Measurements from ENCODE around the gene RAB3A. TPM values are rescaled to one million over a fixed set of nuclear protein-coding genes. Genes with fewer than 3 reads are reported as not detected.

RAB3A gene
- total and polyA plus RNA-seq, 2 donors from 2014 or later = 5.2 to 10.5 TPM

DNA sequence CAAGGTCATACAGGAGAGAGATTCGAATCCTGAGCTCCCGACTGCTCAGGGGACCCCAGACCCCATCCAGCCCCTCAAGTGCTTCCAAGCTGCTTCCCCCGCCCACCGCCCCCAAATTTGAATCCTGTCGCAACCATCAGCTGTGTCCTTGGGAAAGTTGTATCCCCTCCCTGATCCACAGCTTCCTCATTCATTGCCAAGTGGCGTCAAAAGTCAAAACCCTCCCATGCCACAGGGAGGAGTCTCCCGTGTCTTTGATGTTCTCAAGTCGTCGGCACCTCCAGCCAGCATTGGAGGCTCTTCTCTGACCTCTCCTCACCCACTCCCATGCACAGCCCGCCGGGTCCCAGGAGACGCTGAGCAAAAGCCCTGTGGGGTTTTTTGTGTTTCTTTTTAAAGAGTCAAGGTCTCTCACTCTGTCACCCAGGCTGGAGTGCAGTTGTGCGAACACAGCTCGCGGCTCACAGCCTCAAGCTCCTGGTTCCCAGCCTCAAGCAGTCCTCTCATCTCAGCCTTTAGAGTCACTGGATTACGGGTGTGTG lies 33.1 kb downstream of the RAB3A start:
- DNase-seq (peak in 1 of 5 donors; percentile 36), FAIRE-seq (no peak)
- peaks cover 0 to 5% (median 4%) of the 10 kb centered on the region in 3 donors for H3K4me1 ChIP-seq (ENCODE audit: control insufficient read depth in 2 of 3, insufficient read depth in 2 of 3, low read depth in 1 of 3, low read length in 3 of 3)
- no peak overlapping the region for H3K9ac ChIP-seq (ENCODE audit: low read length in 3 of 3)
- TF ChIP-seq, protein P1, sequence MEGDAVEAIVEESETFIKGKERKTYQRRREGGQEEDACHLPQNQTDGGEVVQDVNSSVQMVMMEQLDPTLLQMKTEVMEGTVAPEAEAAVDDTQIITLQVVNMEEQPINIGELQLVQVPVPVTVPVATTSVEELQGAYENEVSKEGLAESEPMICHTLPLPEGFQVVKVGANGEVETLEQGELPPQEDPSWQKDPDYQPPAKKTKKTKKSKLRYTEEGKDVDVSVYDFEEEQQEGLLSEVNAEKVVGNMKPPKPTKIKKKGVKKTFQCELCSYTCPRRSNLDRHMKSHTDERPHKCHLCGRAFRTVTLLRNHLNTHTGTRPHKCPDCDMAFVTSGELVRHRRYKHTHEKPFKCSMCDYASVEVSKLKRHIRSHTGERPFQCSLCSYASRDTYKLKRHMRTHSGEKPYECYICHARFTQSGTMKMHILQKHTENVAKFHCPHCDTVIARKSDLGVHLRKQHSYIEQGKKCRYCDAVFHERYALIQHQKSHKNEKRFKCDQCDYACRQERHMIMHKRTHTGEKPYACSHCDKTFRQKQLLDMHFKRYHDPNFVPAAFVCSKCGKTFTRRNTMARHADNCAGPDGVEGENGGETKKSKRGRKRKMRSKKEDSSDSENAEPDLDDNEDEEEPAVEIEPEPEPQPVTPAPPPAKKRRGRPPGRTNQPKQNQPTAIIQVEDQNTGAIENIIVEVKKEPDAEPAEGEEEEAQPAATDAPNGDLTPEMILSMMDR (IDR thresholded peaks at IDR 0.05; ENCODE audit: borderline replicate concordance, extremely low read depth, insufficient read depth) = no peak
- intact Hi-C loops (cut with DNase I) = no loop called here
- no peaks in the 10 kb centered on the region for H3K27me3 ChIP-seq (ENCODE audit: control insufficient read depth, insufficient read depth, low read length)
- H3K36me3 ChIP-seq (ENCODE audit: control insufficient read depth in 2 of 3, insufficient read depth in 3 of 3, low read length in 3 of 3) = peaks cover 1 to 15% (median 2%) of the 10 kb centered on the region in 3 donors
- no peak overlapping the region for H3K4me3 ChIP-seq (ENCODE audit: low read length in 3 of 3)
- H3K27ac ChIP-seq (ENCODE audit: low read depth in 2 of 2, low read length in 2 of 2) = peak overlapping the region in 1 of 2 donors; percentile 44
- no peaks in the 10 kb centered on the region for H3K9me3 ChIP-seq (ENCODE audit: control insufficient read depth in 2 of 3, insufficient read depth in 1 of 3, low read length in 3 of 3)

DNA sequence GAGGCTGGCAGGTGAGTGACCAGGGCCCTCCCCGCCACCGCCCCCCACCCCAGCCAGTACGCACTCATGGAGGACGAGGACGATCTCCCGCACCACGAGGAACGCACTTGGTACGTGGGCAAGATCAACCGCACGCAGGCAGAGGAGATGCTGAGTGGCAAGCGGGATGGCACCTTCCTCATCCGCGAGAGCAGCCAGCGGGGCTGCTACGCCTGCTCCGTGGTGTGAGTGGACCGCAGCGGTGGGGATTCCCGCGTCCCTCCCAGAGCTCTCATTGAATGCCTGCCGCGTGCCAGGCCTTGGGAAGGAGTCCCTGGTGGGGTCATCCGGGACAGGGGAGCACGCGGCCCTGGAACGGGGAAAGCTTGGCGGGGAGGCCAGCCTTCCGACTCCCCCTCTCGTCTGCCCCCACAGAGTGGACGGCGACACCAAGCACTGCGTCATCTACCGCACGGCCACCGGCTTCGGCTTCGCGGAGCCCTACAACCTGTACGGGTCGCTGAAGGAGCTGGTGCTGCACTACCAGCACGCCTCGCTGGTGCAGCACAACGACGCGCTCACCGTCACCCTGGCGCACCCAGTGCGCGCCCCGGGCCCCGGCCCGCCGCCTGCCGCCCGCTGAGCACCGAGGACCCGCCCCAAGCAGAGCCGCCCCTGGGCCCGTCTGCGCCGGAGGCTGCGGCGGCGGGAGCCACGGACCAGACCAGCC lies 35.0 kb downstream of the RAB3A start:
- no peak for FAIRE-seq
- TF ChIP-seq, protein P1 (IDR thresholded peaks at IDR 0.05; ENCODE audit: borderline replicate concordance, extremely low read depth, insufficient read depth) = no peak
- H3K4me3 ChIP-seq (ENCODE audit: low read length in 3 of 3) = no peak overlapping the region
- peaks cover 0 to 5% (median 0%) of the 10 kb centered on the region in 3 donors for H3K4me1 ChIP-seq (ENCODE audit: control insufficient read depth in 2 of 3, insufficient read depth in 2 of 3, low read depth in 1 of 3, low read length in 3 of 3)
- no peak overlapping the region for H3K9ac ChIP-seq (ENCODE audit: low read length in 3 of 3)
- peak in 1 of 5 donors; percentile 36 for DNase-seq
- peaks cover 5 to 19% (median 6%) of the 10 kb centered on the region in 3 donors for H3K36me3 ChIP-seq (ENCODE audit: control insufficient read depth in 2 of 3, insufficient read depth in 3 of 3, low read length in 3 of 3)
- H3K27ac ChIP-seq (ENCODE audit: low read depth in 2 of 2, low read length in 2 of 2) = no peak overlapping the region
- no peaks in the 10 kb centered on the region for H3K27me3 ChIP-seq (ENCODE audit: control insufficient read depth, insufficient read depth, low read length)
- intact Hi-C loops (cut with DNase I) = no loop called here
- no peaks in the 10 kb centered on the region for H3K9me3 ChIP-seq (ENCODE audit: control insufficient read depth in 2 of 3, insufficient read depth in 1 of 3, low read length in 3 of 3)

DNA sequence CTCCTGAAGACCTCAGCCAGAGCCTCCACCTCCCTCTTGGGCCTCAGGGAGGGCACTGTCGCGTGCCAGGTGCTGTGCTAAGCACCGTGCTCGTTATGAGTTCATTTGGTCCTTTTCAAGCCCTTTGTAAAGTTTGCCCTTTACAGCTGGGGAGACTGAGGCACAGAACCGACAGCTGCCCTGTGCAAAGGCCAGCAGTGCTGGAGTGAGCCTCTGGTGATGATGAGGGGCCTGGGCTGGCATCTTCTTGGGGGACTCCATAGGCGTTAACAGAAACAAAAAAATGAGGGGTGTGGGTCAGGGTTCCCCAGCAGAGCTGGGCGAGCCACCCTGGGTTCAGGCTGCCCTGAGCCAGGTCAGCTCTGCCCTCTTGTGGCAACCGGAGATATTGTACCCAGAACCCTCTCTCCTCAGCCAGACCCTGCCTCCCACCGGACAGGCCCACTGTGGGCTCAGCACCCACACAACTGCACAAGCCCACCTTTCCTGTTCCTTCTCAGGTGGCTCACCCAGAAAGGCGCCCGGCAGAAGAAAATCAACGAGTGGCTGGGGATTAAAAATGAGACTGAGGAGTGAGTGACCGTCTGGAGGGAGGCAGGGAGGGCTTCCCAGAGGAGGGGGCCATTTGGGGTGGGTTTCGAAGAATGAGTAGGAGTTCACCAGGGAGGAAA lies 35.7 kb downstream of the RAB3A start:
- no peak overlapping the region for H3K4me3 ChIP-seq (ENCODE audit: low read length in 3 of 3)
- peaks cover 0 to 1% (median 0%) of the 10 kb centered on the region in 3 donors for H3K4me1 ChIP-seq (ENCODE audit: control insufficient read depth in 2 of 3, insufficient read depth in 2 of 3, low read depth in 1 of 3, low read length in 3 of 3)
- H3K36me3 ChIP-seq (ENCODE audit: control insufficient read depth in 2 of 3, insufficient read depth in 3 of 3, low read length in 3 of 3) = peaks cover 8 to 25% (median 10%) of the 10 kb centered on the region in 3 donors
- H3K27me3 ChIP-seq (ENCODE audit: control insufficient read depth, insufficient read depth, low read length) = no peaks in the 10 kb centered on the region
- no peak overlapping the region for H3K27ac ChIP-seq (ENCODE audit: low read depth in 2 of 2, low read length in 2 of 2)
- intact Hi-C loops (cut with DNase I) = no loop called here
- no peak overlapping the region for H3K9ac ChIP-seq (ENCODE audit: low read length in 3 of 3)
- H3K9me3 ChIP-seq (ENCODE audit: control insufficient read depth in 2 of 3, insufficient read depth in 1 of 3, low read length in 3 of 3) = no peaks in the 10 kb centered on the region
- DNase-seq = peak in 1 of 5 donors; percentile 47
- TF ChIP-seq, protein P1 (IDR thresholded peaks at IDR 0.05; ENCODE audit: borderline replicate concordance, extremely low read depth, insufficient read depth) = peak; percentile 75
- no peak for FAIRE-seq
